ENCODE results near the gene UBE2J2. TPM values are rescaled to one million over a fixed set of nuclear protein-coding genes. Genes with fewer than 3 reads are reported as not detected.

Gene UBE2J2
- polyA plus RNA-seq, 2 of the 4 experiments (the other 2 are of a cell fraction) = 21.2 to 36.2 TPM

DNA sequence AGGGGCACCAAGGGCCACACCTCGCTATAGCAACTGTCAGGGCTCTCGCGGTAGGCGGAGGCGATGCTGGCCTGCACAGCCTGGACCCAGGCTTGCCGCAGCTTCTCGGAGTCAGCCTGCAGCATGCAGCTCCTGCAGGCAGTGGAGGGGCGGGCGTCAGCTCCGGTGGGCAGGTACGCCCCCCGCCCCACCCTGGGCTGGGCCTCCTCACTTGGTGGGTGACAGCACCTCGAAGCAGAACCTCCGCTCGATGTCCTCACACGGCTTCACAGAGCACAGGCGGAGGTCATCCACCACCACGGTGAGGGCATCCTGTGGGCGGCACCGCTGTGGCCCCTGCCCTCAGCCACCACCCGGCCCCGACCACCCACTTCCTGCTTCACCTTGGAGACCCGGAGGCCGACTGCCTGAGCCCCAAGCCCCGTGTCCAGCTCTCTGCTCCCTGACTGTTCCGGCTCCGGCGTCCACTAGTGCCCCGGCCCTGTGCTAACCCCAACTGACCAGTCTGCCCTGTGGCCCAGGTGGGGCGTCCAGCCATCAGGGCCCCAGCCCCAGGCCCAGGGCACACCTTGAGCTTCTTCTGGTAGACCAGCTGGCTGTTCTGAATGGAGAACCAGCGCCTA lies 24.3 kb upstream of the UBE2J2 start:
- no peaks in the 10 kb centered on the region for H3K4me1 ChIP-seq
- 97% methylated on average over 6 of the region's 31 CpGs for WGBS (ENCODE audit: missing lambda C conversion rate)
- no peaks in the 10 kb centered on the region for H3K9me3 ChIP-seq
- TF ChIP-seq KDM1A (IDR thresholded peaks at IDR 0.05; ENCODE audit: low read depth) = no peak
- H3K4me2 ChIP-seq = no peak overlapping the region
- no peak overlapping the region for H3K4me3 ChIP-seq
- no peak for FAIRE-seq
- no peak for ATAC-seq
- H3K27ac ChIP-seq = no peak overlapping the region
- ChIA-PET POLR2A (no interaction called here), CTCF (no interaction called here)
- no peak for DNase-seq (ENCODE audit: low read depth in 1 of 2, low spot score in 1 of 2)

DNA sequence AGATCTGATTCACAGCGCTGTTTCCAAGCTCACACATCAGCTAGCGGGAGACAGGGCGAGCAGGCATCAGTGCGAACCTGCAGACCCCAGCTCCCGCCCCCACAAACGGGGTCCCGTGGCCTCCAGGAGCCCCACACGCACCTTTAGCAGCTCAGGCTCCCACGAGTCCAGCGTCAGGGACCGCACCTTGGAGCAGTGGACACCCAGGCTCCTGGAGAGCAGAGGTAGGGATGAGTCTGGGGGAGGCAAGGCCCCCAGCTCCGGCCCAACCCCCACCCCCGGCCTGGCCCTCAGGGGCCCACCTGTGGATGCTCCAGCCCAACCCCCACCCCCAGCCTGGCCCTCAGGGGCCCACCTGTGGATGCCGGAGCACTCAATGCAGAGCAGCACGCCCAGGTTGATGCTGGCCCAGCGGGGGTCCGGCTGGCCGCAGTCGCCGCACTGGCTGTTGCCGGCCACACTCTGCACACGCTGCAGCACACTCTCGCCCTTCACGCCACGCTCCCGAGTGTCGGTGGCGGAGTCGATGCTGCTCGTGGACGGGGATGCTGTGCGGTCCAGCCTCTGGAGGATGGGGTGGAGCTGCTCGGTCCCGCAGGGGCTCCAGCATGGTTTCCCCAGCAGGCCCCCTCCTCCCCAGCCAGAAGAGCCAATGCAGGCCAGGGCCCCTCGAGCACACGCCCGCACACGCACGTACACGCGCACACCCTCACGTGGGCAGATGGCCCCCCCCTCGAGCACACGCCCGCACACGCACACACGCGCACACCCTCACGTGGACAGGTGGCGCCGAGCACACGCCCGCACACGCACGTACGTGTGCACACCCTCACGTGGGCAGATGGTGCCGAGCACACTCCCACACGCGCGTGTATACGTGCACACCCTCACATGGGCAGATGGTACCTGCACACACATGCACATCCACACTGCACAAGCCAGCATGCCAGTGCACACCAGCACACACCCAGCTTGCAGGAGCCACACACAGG lies 22.7 kb upstream of the UBE2J2 start:
- no peak overlapping the region for H3K27ac ChIP-seq
- ChIA-PET CTCF (interaction anchor here (0.8 to 3.7 kb wide), 2 partner anchors 9 to 174 kb away, joined by 3 to 17 read pairs; no protein-coding TSS in a partner anchor), POLR2A (no interaction called here)
- no peaks in the 10 kb centered on the region for H3K9me3 ChIP-seq
- 95% methylated on average over 43 of the region's 62 CpGs for WGBS (ENCODE audit: missing lambda C conversion rate)
- DNase-seq (ENCODE audit: low read depth in 1 of 2, low spot score in 1 of 2) = no peak
- TF ChIP-seq NPAS2 (CRISPR knock-in tag; IDR thresholded peaks at IDR 0.05; ENCODE audit: borderline replicate concordance) = no peak
- TF ChIP-seq, protein P1, sequence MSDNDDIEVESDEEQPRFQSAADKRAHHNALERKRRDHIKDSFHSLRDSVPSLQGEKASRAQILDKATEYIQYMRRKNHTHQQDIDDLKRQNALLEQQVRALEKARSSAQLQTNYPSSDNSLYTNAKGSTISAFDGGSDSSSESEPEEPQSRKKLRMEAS (IDR thresholded peaks at IDR 0.05) = no peak
- TF ChIP-seq, protein P2, sequence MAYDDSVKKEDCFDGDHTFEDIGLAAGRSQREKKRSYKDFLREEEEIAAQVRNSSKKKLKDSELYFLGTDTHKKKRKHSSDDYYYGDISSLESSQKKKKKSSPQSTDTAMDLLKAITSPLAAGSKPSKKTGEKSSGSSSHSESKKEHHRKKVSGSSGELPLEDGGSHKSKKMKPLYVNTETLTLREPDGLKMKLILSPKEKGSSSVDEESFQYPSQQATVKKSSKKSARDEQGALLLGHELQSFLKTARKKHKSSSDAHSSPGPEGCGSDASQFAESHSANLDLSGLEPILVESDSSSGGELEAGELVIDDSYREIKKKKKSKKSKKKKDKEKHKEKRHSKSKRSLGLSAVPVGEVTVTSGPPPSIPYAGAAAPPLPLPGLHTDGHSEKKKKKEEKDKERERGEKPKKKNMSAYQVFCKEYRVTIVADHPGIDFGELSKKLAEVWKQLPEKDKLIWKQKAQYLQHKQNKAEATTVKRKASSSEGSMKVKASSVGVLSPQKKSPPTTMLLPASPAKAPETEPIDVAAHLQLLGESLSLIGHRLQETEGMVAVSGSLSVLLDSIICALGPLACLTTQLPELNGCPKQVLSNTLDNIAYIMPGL (CRISPR knock-in tag; IDR thresholded peaks at IDR 0.05; ENCODE audit: borderline replicate concordance) = no peak
- no peak for TF ChIP-seq FOXS1 (CRISPR knock-in tag; IDR thresholded peaks at IDR 0.05)
- TF ChIP-seq MAZ (IDR thresholded peaks at IDR 0.05; ENCODE audit: borderline replicate concordance, low read depth, low read length) = no peak
- TF ChIP-seq, protein P3, sequence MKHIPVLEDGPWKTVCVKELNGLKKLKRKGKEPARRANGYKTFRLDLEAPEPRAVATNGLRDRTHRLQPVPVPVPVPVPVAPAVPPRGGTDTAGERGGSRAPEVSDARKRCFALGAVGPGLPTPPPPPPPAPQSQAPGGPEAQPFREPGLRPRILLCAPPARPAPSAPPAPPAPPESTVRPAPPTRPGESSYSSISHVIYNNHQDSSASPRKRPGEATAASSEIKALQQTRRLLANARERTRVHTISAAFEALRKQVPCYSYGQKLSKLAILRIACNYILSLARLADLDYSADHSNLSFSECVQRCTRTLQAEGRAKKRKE (CRISPR knock-in tag; IDR thresholded peaks at IDR 0.05; ENCODE audit: low read depth) = no peak
- TF ChIP-seq RNF2 (IDR thresholded peaks at IDR 0.05; ENCODE audit: borderline replicate concordance, low read depth) = no peak
- TF ChIP-seq POLR2AphosphoS2 (conservative IDR thresholded peaks at IDR 0.05; ENCODE audit: low read length) = no peak
- TF ChIP-seq ZFP36 (IDR thresholded peaks at IDR 0.05; ENCODE audit: borderline replicate concordance, partially characterized antibody) = no peak
- TF ChIP-seq SMC3 (IDR thresholded peaks at IDR 0.05) = no peak
- TF ChIP-seq POLR2A (IDR thresholded peaks at IDR 0.05; ENCODE audit: low read length) = no peak
- TF ChIP-seq RAD21 (conservative IDR thresholded peaks at IDR 0.05 in 1 of 2, IDR thresholded peaks at IDR 0.05 in 1 of 2) = no peak
- FAIRE-seq = no peak
- no peaks in the 10 kb centered on the region for H3K4me1 ChIP-seq
- H3K4me2 ChIP-seq = no peak overlapping the region
- H3K4me3 ChIP-seq = no peak overlapping the region
- no peak for ATAC-seq

DNA sequence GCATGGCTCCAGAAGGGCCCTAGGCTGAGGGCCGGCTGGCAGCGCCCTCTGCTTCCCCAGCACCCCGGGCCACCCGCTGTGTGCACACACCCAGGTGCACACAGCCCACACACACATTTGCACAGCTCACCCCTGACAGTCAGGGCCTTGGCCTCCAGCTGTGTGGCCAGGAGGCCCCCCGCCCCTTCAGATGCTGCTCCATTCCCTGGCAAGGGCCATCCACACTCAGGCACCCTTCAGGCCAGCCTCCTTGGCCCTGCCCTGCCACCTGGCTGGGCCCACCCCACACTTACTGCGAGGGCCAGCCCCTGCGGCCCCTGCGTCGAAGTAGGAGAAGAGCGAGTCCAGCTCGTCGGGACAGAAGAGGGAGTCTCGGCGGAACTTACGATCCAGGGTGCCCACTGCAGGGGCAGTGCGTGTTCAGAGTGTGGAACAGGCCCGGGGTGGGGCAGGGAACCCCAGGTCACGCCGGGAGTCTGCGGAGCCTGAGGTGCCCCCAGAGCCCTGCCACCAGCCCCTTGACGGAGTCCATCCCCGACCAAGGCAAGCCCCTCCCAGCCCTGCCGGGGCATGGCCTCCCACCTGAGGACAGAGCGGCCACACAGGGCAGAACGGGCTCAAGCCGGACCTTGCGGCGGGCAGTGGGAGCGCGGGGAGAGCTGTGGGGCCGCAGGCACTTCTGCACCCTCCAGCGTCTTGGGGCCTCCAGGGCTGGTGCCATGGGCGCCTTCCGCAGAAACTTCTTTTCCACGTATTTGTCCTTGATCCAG lies 21.7 kb upstream of the UBE2J2 start:
- POLR2A ChIA-PET = no interaction called here
- no peak overlapping the region for H3K4me3 ChIP-seq
- ATAC-seq = no peak
- FAIRE-seq = no peak
- CTCF ChIA-PET = interaction anchor here (0.8 to 3.7 kb wide), 2 partner anchors 10 to 173 kb away, joined by 3 to 17 read pairs; no protein-coding TSS in a partner anchor
- no peaks in the 10 kb centered on the region for H3K4me1 ChIP-seq
- 94% methylated on average over 15 of the region's 35 CpGs for WGBS (ENCODE audit: missing lambda C conversion rate)
- no peak for DNase-seq (ENCODE audit: low read depth in 1 of 2, low spot score in 1 of 2)
- H3K27ac ChIP-seq = no peak overlapping the region
- no peak overlapping the region for H3K4me2 ChIP-seq
- H3K9me3 ChIP-seq = no peaks in the 10 kb centered on the region
- no peak for TF ChIP-seq HOXB5 (CRISPR knock-in tag; IDR thresholded peaks at IDR 0.05)
- no peak for TF ChIP-seq NFE2L2 (conservative IDR thresholded peaks at IDR 0.05; ENCODE audit: low read length)
- TF ChIP-seq ZSCAN20 (CRISPR knock-in tag; IDR thresholded peaks at IDR 0.05) = no peak
- TF ChIP-seq, protein P4, sequence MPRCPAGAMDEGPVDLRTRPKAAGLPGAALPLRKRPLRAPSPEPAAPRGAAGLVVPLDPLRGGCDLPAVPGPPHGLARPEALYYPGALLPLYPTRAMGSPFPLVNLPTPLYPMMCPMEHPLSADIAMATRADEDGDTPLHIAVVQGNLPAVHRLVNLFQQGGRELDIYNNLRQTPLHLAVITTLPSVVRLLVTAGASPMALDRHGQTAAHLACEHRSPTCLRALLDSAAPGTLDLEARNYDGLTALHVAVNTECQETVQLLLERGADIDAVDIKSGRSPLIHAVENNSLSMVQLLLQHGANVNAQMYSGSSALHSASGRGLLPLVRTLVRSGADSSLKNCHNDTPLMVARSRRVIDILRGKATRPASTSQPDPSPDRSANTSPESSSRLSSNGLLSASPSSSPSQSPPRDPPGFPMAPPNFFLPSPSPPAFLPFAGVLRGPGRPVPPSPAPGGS (IDR thresholded peaks at IDR 0.05) = no peak
- no peak for TF ChIP-seq GATA3 (IDR thresholded peaks at IDR 0.05; ENCODE audit: borderline replicate concordance)
- TF ChIP-seq, protein P5, sequence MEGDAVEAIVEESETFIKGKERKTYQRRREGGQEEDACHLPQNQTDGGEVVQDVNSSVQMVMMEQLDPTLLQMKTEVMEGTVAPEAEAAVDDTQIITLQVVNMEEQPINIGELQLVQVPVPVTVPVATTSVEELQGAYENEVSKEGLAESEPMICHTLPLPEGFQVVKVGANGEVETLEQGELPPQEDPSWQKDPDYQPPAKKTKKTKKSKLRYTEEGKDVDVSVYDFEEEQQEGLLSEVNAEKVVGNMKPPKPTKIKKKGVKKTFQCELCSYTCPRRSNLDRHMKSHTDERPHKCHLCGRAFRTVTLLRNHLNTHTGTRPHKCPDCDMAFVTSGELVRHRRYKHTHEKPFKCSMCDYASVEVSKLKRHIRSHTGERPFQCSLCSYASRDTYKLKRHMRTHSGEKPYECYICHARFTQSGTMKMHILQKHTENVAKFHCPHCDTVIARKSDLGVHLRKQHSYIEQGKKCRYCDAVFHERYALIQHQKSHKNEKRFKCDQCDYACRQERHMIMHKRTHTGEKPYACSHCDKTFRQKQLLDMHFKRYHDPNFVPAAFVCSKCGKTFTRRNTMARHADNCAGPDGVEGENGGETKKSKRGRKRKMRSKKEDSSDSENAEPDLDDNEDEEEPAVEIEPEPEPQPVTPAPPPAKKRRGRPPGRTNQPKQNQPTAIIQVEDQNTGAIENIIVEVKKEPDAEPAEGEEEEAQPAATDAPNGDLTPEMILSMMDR (IDR thresholded peaks at IDR 0.05) = no peak
- TF ChIP-seq, protein P6, sequence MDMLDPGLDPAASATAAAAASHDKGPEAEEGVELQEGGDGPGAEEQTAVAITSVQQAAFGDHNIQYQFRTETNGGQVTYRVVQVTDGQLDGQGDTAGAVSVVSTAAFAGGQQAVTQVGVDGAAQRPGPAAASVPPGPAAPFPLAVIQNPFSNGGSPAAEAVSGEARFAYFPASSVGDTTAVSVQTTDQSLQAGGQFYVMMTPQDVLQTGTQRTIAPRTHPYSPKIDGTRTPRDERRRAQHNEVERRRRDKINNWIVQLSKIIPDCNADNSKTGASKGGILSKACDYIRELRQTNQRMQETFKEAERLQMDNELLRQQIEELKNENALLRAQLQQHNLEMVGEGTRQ (IDR thresholded peaks at IDR 0.05) = no peak
